EL (cell line): ENCODE data around the gene KIAA1210.
A peak's percentile ranks its signal among the peaks of the same experiment; 100 is the strongest.

Experiments used
- DNase-seq: peaks from one replicate; pipeline ENCODE4 v3.0.0-alpha.2; 2016

The KIAA1210 gene

GRCh38 chrX:119127650-119128049, at the start of gene KIAA1210:
Gene KIAA1210 (minus strand): TSS chrX:119127812. CDS start chrX:119123642, 4,170 bp downstream.
- no peak for DNase-seq

DNA sequence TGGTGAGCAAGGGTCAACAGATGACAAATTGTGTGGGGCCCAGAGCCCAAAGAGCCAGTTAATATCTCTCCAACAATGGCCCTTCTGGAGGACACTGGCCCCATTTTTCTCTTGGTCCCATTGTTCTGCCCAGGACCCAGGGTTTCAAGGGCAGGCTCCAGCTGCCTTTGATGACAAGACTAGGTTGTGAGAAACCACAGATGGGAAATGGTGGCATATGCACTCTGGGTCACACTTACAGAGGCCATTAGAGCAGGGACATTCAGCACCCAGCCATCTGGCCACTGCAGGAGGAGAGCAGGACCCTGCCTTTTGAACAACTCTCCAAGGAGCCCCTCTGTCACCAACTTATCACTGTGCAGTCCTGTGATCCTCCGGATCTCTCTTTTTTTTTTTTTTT, 49.7 kb upstream of the KIAA1210 start:
- no peak for DNase-seq

DNA sequence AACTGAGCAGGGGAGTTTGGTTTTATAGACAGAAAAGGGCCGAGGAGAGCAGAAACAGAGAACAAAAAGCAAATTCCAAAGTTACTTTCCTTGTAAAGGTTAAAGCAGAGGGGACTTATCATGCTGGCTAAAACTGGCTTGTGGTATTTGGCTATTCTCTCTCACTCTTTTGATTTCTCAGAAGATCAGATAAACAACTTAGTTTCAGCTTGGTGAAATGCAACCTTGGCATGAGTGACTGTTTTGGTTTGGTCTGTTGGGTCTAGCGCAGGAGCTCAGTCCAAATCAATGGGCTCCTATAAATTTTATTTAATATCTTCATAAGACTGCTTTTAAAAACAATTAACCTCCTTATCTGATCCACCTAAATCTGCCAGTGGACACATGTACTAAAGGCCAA, 47.3 kb upstream of the KIAA1210 start:
- DNase-seq = no peak

DNA sequence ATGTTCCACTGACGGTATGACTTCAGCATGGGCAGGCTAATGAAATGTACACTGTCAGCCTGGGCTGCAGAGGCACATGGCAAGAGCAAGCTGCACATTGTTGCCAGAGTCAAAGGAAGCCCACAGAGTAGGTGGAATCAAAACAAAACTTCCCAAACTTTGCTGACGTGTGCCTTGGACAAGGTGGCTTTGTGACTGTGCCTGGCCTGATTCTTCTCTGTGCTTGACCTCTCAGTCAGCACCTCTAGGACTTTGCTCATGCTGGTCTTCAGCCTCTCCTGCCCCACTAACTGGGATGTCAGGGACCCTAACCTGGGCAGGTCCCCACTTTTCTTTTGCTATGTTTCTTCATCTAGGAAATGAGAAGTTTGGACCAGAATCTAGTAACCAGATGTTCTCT, 40.5 kb upstream of the KIAA1210 start:
- DNase-seq = no peak

DNA sequence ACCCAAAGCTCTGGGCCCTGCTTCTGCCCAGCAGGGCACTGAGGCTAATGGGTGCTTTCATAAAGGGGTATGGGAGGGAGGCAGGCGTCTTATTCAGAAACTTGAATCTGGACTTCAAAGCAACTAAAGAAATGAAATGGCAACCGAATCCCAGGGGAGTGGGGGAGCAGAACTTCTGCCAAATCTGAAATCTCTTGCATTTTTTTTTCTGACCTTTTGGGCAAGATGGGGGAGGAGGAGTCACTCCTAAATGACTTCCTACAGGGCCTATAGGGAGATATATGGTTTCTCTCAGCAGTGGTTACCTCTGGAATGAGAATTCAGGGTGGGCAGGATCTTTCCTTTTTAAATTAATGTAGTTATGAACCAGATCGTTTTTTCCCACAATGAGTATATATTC, 30.6 kb upstream of the KIAA1210 start:
- DNase-seq = no peak

GRCh38 chrX:119156241-119156640, 28.6 kb upstream of the KIAA1210 start:
- DNase-seq = no peak

DNA sequence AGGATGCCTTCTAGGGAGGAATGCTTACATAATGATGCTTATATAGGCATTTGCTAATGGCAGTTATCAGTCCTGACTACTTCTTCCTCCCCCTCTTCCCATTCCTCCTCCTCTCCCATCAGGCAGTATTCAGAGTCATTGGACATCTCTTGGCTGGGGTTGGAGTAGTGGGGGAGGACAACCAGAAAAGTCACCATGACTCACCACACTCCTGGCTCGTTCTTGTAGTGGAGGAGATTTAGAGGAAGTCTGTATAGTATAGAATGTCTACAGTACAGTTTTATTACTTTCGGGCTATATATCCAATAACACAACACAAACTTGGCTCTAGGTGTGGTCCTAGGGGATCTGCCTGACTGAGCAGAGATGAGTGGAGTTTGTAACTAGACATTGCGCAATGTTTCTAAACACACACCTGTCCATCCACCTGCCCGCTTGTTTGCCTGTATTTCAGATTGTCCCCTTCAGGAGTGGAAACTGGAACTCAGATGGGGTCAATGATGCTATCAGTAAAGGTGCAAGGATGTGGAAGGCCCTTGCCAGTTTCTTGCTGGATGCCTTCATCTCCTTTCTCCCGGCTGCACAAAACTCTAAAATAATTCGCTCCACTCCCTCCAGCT, 27.9 kb upstream of the KIAA1210 start:
- DNase-seq = peak; percentile 39

GRCh38 chrX:119151051-119151380, 23.4 kb upstream of the KIAA1210 start:
- DNase-seq = no peak

GRCh38 chrX:119150163-119151050, 22.8 kb upstream of the KIAA1210 start:
- no peak for DNase-seq

DNA sequence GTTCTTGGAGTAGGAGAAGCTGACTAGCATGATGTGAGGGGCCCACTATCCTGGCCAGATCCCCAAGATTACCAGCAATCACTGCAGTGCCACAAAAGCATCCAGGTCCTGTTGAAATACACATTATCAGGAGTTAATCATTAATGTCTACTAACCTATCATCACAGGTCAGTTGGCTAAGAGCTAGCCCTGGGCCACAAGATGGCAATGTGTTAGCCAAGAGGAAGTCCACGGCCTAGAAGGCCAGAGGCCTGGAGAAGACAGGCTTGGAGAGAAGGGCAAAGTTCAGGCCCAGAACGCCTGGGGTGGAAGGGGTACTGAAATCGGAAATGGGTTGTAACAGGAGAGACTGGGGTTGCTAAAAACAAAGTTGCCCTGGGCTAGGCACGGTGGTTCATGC, 19.9 kb upstream of the KIAA1210 start:
- no peak for DNase-seq

DNA sequence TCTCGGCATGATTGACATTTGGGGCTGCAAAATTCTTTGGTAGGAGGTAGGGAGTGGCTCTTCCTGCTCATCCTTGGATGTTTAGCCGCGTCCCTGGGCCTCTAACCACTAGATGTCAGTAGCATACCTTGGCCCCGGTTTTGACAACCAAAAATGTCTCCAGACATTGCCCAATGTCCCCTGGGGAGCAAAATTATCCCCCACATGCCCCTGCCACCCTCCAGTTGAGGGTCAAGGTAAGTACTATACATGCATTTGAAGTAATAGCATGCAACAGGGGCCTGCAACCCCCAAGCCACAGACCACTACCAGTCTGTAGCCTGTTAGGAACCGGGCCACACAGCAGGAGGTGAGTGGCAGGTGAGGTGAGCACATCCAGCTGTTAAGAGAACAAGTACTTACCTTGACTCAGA, 17.6 kb upstream of the KIAA1210 start:
- peak; percentile 2 for DNase-seq

- no peak for DNase-seq
Observed at GRCh38 chrX:119134466-119134865, 6.9 kb upstream of the KIAA1210 start.

DNA sequence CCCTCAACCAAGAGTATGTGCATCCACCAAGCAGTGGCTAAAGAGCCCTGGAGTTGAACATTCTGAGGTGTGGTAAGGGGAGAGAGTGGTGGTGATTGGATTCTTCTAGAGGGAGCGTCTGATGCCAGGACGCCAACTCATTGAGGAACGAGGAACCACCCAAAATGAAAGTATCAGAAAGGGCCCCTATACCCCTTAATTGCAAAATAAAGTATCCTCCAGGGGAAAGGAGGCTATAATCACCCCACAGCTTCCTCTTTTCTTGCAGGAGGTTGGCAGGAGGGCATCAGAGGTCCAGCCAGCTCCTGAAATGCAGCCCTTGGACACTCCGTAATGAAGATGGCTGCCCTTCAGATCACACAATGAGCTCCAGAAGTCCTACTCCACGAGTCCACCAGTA, 5.3 kb upstream of the KIAA1210 start:
- DNase-seq = no peak

GRCh38 chrX:119132316-119132715, 4.7 kb upstream of the KIAA1210 start:
- DNase-seq = no peak

- DNase-seq = no peak
Observed at GRCh38 chrX:119130911-119131310, 3.3 kb upstream of the KIAA1210 start.

DNA sequence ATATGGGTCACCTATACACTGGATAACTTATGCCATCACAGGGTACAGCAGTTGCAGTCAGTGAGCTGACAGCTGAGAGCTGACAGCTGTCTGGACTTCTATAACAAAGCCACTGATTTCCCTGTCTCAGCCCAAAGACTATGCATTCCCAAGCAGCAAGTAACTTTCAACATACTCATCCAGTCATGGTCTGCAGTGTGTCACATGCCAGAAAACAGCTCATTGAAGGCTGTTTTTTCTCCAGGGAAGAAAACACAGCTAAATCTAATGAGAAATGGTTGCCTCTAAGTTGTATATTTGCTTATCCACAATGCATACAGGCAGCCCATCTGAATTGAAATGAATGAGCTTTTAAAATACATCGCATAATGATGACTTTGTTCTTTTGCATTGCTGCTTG, 6.3 kb downstream of the KIAA1210 start:
- no peak for DNase-seq

- DNase-seq = peak; percentile 37
Observed at GRCh38 chrX:119118780-119119395, 8.7 kb downstream of the KIAA1210 start.

GRCh38 chrX:119107206-119107605, 20.4 kb downstream of the KIAA1210 start:
- no peak for DNase-seq

DNA sequence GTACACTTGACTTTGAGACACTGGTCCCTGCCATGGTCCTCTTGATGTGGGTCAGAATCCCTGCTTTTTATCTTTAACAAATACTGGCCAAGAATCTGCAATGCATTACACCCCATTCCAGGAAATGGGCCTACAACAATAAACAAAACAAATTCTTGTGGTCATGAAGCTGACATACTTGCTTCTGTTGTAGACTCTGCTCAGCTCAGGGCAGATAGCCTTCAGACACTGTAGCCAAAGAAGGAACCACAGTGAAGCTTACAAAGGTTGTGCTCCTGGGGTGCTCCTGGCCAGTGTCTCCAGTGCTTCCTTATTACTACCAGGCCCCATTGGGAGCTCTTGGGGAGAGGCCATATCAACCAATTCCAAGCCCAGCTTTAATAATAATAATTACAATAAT, 21.8 kb downstream of the KIAA1210 start:
- peak; percentile 28 for DNase-seq

DNA sequence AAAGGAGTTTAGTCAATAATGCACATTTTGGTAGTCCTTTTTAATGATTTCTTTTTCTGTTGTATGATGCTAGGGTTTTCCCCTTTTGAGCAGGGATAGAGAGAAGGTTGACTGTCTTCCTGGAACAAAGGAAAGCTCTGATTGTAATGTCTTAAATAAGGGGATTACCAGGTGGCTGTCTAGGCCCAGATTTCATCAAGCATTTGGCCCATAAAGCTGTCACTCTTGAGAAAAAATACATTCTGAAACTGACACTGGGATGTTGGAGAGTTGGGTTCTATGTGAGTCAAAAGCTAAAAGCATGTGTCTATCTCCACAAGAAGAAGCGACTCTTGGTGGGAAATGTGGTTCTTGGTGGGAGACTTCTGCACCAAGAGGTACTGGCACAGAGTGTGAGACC, 26.4 kb downstream of the KIAA1210 start:
- DNase-seq = no peak

- no peak for DNase-seq
Observed at GRCh38 chrX:119095936-119096335, 31.7 kb downstream of the KIAA1210 start.

- no peak for DNase-seq
Observed at GRCh38 chrX:119094819-119095218, 32.8 kb downstream of the KIAA1210 start.

GRCh38 chrX:119093991-119094735, 33.4 kb downstream of the KIAA1210 start:
- DNase-seq = peak; percentile 24
